Measurements from ENCODE around the gene ZIC4. TPM values are rescaled to one million over a fixed set of nuclear protein-coding genes. Genes with fewer than 3 reads are reported as not detected.

The ZIC4 gene
- 0.17 TPM in 1 of 2 replicates, not detected in the other for total RNA-seq (2014; rRNA removed; shearing (Covaris generic))

DNA sequence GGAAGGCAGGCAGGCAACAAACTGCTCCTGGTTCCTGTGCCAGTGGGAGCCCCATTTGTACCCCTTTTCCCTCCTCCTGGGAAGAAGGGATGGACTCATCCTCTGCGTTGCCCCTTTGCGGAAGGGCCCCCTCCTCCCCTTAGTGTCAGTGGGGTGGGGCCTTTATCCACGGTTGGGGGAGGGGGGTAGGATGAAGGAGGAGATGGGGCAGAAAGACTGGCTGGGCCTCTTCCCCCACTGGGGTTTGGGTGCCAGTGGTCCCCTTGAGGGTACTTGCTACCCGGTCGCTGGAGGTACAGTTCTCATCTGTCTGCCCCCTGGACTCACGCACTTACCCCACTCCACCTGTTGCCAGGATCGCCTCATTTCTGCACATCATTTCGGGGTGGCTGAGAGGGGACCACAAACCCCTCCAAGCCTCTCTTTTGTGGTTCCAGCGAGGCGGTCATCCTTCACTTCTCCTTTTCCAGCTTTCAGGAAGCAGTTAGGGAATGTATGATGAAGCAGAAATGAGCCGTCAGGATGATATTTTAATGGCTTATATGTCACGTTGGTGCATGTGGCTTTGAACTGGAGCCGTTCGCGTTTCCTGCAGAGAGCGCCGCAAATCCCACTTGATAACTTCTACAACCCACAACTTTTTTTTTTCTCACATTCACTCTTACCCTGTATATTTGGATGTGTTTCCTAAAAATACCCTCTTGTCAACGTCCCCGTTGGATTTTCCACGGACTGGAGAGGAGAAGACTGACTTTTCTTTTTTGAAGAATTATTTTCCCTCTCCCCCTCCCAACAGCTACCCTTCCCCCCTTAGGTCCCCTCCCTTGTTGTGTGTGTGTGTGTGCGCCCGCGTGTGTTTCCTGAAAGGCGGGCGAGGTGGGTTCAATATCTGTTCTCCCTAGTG lies at the start of gene ZIC4:
TSS of gene ZIC4 (minus strand) at position 516 of the 904 bp plus-strand sequence. CDS start 3,746 bp downstream, outside the sequence.
- peak; percentile 53 for DNase-seq (ENCODE audit: low read depth)

- DNase-seq (ENCODE audit: low read depth), result no peak
Observed at GRCh38 chr3:147449669-147450068, 43.3 kb upstream of the ZIC4 start.

GRCh38 chr3:147447224-147447623 lies 40.9 kb upstream of the ZIC4 start:
- no peak for DNase-seq (ENCODE audit: low read depth)

DNA sequence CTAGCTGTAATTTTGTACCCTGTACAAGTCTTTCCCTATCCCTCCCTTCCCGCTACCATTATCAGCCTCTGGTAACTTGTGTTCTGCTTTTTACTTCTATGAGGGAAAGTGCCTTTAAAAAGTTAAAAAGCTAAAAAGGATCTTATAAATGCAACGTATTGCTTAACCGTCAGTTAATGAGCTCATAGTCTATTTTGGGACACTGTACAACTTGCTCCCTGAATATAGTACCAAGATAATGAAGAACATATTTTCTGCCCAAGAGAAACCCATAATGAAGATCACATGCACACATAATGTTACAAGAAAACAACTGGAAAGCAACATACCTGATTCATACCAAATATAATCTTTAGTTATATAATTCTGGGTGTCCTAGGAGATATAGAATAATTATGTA lies 25.4 kb upstream of the ZIC4 start:
- DNase-seq (ENCODE audit: low read depth), result no peak

DNA sequence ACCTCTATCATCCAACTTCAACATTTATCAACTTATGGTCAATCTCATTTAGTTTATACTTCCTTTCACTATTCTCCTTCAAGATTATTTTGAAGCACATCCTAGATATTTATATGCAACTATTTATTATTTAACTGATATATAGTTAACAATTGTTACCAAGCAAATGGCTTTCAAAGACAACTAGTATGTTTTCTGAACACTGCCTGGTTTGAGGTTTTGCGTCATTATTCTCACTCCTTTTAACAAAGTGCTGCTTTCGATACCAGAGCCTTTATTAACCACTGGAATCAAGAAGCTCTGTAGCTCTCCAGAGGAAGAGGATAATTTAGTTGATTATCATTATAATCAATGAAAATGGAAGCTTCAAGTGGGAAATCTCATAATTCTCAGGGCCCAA lies 22.4 kb upstream of the ZIC4 start:
- no peak for DNase-seq (ENCODE audit: low read depth)

GRCh38 chr3:147428326-147428725 lies 22.0 kb upstream of the ZIC4 start:
- no peak for DNase-seq (ENCODE audit: low read depth)

DNA sequence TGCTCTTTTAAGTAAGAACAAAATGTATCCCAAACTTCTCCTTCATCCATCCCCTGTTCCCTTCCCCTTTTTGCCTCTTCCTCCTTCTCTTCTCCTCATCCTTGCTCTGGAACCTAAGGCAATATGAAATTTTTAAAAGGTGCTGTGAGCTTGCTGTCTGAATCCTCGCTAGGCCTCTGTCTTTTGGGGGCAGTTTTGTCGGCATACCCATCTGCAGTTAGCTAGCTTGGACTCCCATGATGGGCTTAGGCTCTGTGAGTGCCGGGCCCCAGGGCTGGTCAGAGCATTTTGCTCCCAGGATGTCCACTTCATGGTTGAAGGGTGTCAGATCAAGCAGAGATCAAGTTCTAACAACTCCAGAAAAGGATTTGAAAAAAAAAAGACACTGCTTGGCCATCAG lies 21.4 kb upstream of the ZIC4 start:
- no peak for DNase-seq (ENCODE audit: low read depth)

- DNase-seq (ENCODE audit: low read depth), result no peak
Observed at GRCh38 chr3:147426931-147427330, 20.6 kb upstream of the ZIC4 start.

DNA sequence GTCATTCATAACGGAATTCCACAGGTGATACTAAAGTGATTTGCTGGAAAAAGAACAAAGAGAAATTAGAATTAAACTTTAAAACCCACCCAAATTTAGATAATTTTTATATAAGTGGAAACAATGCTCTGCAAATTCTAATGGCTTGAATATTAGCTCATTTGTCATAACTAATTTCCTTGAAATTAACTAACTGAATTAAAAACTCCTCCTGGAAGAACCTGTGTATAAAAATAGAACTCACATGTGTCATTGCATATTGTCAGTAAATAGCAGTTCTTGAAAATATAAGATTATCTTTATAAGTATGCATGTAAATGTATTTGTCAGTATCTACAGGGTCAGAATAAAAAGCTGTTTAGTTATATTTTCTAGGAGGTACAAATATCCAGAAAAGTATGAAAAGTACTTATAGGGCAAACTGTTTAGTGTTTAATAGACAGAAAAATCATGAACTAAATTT lies 19.1 kb upstream of the ZIC4 start:
- DNase-seq (ENCODE audit: low read depth), result no peak

DNA sequence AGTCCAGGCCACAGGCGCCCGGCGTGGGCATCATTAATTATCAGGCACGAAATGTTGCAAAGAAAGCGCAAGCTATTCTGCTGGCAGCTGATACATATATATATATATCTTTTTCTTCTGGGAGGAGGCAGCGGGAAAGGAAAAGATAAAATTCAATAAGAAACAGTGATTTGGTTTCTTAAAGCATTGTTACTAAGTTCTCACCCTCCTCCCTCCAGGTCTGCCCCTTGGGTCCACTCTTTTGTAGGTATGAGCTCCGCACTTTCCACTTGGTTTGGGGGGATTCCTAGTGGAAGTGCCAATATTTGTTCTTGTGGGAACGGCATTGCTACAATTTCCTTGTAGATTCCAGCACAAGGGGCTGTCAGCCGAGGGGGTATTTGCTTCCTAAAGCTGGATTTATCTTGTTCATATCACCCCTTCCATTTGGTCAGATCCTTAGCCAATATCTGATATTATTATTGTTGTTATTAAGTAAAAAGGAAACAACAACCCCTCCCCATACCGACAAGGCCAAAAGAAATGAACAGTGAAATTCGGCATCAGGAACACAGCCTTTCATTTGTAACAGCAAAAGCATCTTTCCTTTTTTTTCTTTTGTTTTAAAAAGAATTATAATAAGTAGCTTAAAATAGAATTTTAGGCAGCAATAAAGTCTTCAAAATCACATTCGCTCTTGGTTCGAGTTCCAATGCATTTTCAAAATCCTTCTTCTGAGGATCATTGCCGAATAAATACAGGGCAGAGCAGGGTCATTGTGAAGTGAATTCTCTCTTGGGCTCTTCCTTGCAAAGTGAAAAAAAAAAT lies 18.4 kb upstream of the ZIC4 start:
- no peak for DNase-seq (ENCODE audit: low read depth)

- no peak for DNase-seq (ENCODE audit: low read depth)
Observed at GRCh38 chr3:147423798-147424580, 17.6 kb upstream of the ZIC4 start.

- no peak for DNase-seq (ENCODE audit: low read depth)
Observed at GRCh38 chr3:147423537-147423797, 17.1 kb upstream of the ZIC4 start.

DNA sequence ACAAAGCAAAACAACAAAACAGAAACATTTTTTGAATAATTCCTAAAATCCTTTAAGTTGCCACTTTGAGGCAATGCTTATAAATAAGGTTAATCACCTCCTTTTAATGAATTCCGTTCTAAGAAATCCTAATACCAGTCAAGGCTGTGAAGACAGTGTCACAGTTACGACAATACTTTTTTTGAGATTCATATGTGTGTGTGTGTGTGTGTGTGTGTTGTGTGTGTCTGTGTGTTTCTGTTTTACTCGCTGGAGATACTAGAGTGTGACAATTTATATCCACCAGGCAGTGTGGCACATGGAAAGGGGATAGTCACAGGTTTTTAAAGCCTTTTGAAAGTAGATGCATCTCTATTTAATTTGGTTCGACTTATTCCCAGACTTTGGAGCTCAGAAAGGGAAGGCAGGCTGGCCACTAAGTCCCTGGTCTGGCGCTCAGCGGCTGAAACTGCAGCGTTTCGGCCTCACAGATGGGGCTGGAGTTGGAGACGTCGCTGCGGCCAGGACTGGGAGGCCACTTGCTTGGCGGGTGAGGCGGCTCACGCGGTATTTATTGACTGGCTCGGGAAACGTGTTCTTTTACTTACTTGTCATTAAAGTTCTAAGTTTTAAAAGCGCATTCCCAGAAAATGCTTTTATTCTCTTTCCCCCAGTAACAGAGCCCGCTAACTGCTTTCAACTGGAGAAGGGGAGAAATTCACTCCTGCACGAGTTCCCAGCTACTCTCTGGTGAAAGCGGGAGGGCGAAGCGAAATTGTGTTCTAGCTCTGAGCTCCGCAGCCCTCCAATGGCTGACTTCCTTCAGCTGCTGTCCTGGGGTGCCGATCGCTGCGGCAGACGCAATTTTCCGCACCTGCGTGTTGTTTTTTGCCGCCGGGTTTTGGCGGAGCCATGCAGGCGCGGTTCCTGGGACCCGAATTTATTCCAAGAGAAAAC lies 16.5 kb upstream of the ZIC4 start:
- peak; percentile 32 for DNase-seq (ENCODE audit: low read depth)

- no peak for DNase-seq (ENCODE audit: low read depth)
Observed at GRCh38 chr3:147422196-147422595, 15.9 kb upstream of the ZIC4 start.

DNA sequence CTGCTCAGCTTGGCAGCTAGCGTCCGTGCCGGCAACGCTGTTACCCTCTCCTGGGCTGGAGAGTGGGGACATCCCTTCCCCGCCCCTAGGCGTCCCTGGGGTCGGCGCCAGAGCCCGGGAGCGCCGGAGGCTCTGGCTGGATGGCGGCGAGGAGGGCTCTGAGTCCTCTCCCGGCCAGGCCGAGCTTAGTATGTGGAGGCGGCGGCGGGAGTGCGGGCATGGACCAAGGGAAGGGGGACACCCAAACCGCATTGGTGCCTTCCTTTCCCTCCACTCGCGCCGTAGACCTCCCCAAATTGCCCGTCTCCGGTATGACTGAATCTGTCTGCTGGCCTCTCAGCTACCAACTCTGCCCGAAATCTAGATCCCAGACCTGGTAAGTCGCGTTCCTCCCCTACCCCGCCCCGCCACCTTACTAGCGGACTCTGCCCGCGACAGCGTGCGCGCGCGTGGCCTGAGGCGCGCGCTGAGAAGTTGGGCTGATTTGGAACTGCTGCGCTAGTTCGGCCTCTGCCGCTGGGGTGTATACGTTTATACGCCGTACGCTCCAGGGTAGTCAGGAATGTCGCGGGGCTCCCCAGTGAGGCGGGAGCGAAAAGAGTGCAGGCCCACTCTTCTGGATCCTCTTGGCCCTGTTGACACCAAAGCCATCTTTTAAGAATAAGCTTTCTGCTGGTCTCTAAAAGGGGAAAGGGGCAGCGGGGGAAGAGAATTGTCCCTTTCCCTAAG lies 15.0 kb upstream of the ZIC4 start:
- DNase-seq (ENCODE audit: low read depth), result no peak

DNA sequence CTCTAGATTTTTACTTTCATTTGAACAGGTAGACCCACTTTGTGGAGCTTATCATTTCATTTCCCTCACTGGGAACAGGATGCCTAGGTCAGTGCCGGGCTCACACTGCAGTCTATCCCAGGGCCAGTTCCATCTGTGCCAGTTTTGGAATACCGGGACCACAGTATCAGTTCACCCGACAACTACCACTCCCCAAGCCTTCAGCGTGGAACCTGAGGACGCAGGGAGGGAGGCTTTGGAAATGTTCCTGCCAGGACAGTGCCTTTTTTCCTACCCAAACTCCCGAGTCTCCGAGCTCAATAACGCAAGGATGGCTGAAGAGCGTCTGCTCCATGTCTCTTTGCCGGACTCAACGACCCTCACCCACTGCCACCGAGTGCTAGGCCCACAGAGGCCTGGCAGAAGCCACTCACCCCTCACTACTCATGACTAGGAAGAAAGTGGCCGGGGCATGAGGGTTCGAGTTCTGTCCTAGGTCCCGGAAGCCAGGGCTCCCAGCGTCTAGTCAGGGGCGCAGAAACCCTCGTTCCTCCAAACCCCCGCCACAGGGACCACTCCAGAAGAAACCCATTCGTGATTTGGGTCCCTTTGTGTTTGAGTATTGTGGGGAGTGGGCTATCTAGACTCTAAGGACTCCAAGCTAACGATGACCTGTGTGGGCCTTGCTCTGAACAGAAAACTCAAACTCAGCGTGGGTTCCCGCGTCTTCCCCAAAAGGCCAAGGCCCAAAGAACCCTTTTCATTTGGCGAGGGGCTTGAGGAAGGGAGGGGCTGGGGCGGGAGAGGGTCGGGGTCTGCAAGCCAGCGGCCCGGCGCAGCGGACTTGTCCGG lies 14.2 kb upstream of the ZIC4 start:
- DNase-seq (ENCODE audit: low read depth), result no peak

DNA sequence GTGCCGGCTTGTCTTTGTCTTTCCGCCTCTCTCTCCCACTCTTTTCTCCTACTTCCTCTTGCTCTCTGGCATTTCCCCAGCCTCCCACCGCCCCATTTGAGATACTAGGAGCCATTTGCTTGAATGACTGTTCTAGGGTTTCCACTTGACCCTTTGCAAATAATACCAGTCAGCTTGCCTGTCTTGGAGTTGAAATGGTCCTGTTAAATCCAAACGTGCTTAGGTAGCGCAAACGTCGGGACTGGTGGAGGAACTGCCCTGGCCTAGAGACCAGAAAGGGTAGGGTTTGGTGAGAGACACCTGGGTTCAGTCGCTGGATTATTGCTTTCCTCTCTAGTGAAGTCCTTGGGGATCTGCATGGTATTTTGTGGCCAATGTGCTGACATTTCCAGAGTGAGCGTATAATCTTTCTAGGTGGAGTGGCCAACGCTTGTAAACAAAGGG lies 13.5 kb upstream of the ZIC4 start:
- DNase-seq (ENCODE audit: low read depth), result no peak

DNA sequence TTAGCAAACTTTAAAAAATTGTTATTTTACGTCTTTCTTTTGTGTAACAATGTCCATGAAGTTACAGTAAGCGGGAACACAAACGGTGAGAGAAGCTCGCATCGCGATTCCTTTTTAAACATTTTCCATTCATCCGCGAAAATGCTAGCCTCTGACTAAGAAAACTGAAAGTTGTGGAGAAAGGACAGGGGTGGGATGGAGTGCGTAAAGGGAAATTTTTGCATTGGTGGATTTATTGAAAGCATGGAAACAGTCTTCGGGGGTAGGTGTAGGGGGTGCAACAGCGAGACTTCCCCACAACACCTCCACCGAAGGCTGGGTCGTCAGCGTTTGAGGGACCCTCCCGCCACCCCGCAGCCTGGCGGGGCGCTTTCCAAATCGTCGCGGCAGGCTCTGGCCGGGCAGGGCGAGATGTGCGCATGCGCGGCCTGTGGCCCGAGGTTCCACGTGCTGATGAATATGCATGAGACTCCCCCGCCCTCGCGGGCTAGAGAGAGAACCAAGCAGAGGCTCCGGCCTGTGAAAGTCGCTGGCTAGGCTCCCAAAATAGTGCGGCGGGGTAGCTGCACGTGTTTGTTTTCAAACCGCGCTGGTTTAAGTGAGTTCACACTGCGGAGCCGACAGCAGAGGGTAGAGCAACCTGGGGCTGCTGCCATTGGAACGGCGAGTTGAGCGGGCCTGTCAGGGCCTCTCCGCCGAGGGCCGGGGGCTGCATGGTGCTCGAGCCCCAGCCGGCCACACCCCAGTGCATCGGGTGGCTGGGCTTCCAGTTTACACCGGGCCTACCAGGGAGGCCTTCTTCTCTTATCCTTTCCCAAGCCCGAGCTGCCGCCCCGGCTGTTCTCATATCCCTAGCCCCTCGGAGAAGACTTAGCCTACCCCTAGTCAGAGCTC lies 12.7 kb upstream of the ZIC4 start:
- DNase-seq (ENCODE audit: low read depth), result peak; percentile 91
